ENCODE results near the gene RADIL.

RADIL gene

DNA sequence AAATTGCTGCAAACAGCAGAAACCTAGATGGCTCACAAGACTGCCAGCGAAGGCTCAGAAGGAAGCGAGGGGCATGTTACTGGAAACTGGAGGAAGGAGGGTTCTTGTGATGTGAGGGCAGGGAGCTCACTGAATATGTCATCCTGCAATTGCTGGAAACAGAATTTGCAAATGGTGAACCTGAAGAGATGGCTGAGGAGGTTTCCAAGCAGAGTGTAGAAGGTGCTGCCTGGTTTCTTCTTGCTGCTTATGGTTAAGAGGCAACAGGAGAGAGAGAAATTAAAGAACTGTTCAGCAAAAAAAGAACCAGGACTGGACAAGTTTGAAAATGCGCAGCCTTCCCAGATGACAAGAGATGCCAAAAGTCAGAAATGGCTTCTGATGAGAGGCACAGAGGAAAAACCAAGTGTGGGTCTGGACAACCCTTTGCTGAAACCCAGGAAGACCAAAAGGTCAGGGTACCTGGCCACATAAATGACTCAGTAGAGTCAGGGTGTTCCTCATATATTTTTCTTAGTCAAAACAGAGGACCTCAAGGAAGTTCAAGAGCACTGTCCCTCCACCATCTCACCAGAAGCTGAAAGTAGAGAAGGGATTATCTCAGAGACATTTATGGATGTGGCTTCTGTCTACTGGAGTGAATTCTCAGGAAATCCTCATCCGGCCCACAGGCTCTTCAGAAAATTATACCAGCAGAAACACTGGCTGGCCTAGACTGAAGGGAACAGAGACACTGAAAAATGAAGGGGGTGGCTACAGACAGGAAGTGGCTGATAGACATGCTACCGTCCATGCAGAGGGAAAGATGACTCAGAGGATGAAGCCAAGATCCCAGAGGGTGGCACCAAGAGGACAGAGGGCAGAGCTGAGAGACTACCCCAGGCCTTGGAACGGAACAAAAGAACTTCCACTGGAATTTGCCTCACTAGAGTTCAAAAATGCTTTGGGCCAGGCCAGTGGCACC is 31.8 kb downstream of the RADIL start:
- DNase-seq = no peak

DNA sequence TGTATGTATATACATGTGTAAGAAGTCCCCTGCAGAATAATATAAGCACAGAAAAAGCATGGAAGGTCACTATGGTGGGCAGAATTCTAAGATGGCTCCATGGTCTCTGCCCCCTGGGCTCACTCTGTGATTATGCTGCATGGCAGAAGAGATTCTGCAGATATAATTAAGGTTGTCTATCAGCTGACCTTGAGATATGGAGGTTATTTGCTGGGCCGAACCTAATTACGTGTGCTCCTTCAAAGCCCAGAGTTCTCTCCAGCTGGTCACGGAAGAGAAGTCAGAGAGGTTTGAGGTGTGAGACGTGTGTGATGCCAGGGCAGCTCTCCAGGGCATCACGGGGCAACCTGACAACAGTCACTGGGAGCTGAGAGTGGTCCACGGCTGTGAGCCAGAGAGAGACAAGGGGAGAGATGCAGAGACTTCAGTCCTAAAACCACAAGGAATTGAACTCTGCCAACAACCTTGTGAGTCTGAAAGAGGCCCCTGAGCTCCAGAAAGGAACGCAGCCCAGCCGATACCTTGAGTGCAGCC is 33.2 kb downstream of the RADIL start:
- DNase-seq = no peak

DNA sequence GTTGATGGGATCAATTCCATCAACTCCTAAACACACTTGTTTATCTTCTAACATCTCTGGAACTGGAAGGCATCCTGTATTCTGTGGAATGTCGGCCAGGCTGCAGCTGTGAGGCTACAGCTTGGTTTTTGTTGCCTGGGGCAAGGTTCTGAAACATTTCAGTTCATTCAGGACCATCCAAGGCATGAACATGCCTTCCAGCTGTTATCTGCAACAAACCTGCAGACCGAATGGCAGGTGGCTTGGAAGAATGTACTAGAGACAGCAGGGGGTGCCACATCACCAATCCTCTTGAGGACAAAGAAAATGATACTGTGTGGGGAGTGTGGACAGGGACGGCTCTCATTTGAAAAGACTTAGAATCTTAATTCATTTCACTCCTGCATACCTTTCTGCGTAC is 34.1 kb downstream of the RADIL start:
- no peak for DNase-seq

DNA sequence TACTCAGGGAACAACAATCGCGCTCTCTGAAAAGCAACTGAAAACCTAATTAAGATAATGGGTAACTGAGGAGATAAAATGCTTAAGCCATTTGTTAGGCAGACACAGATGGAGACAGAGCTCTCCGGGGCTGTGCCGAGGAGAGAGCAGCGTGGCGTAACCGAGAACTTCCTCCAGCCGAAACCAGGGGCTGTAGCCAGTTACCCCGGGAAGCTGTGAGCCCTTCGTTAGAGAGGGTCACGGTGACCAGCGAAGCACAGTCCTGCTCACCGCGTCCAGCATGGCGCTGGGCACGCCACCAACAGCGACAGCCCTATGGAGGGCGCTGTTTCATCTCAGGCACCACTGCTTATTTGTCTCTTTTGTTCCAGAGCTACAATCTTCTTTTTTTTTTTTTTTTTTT is 37.8 kb downstream of the RADIL start:
- DNase-seq = no peak

DNA sequence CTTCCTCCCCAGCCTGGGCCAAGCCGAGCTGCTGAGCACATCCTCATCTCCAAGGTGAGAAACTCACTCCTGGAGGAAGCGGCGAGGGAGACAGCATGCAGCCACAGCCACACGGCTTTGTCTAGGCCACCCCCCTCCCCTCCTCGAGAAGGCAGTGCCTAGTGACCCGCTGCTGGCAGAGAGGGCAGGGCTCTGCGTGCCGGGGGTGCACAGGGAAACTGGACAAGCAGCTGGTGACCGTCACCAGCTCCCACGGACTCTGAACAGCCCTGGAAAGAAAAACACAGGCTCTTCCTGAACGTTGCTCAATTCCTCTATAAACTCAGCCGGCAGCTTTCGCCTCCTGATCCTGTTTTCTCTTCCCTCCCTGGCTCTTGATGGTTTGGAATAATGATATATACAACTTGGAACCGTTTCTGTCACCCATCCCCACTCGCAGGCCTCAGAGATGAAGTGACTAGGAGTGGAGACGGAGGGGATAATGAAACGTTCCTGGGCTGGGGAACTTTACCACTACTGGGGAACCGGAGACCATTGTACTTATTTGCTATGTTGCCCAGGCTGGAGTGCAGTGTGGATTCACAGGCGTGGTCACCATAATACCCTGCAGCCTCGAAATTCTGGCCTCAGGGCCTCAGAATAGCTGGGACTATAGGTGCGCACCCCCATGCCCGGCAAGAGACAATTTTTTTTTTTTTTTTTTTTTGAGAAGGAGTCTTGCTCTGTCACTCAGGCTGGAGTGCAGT is 41.0 kb downstream of the RADIL start:
- no peak for DNase-seq

DNA sequence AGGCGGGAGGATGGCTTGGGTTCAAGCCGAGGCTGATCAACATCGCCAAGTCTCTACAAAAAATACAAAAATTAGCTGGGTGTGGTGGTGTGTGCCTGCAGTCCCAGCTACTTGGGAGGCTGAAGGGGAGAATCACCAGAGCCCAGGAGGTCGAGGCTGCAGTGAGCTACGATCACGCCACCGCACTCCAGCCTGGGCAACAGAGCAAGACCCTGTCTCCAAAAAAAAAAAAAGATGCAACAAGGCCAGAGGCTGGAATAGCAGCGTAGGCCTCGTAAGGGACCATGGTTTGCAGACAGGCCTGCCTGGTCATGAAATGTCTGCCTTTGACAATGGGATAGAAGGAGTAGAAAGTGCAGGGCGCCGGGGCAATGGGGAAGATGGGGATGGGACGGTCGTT is 41.7 kb downstream of the RADIL start:
- no peak for DNase-seq

DNA sequence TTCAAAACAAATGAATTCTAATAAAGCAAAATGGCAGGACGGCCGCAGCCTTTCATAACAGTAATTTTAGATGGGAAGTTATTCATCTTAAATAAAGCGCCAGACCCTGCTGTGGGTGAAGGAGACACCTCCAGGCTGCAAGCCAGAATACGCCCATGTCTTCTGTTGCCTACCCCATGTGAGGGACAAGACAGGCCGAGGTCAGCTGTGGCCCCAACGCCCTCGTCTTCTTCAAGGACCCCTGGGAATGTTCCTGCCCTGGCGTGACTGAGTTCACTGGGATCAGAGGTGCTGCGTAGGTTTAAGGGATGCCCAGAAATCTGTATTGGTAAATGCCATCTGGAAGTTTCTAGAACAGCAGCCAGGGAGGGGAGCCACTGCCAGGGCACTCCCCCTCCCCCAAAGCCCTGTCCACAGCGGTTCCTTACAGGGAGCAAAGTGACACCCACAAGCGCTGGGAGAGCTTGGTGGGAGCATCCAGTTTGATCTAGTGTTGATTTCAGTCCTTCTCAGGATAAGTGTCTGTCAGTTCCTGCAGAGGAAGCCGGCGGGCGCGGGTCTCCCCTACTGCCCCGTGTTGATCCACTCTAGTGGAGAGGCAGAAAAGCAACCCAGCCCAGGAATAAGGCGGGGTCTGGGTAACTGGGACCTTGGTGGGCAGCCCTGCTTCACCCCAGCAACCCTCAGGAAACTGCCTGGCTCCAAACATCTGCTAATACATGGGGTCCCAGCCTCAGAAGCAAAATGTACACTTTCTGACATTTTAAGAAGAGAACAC is 42.3 kb downstream of the RADIL start:
- no peak for DNase-seq

DNA sequence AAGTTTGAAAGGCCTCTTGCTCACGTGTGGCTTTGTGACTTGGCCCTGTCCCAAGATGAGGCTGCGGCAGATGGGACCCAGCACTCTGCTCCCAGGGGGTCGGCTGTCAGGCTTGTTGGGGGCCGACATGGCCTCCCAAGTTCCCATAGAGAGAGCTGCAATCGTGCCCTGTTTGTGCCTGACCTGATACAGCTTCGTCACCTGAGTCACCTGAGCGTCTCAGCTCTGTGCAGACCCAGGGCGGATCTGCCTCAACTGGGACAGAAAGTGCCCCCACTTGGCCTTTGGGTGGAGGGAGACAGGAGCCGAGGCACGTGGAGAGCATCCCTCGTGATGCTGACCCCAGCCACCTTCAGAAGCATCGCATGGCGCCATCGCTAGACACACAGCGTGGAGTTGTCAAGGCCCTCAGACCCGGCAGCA is 43.4 kb downstream of the RADIL start:
- no peak for DNase-seq

DNA sequence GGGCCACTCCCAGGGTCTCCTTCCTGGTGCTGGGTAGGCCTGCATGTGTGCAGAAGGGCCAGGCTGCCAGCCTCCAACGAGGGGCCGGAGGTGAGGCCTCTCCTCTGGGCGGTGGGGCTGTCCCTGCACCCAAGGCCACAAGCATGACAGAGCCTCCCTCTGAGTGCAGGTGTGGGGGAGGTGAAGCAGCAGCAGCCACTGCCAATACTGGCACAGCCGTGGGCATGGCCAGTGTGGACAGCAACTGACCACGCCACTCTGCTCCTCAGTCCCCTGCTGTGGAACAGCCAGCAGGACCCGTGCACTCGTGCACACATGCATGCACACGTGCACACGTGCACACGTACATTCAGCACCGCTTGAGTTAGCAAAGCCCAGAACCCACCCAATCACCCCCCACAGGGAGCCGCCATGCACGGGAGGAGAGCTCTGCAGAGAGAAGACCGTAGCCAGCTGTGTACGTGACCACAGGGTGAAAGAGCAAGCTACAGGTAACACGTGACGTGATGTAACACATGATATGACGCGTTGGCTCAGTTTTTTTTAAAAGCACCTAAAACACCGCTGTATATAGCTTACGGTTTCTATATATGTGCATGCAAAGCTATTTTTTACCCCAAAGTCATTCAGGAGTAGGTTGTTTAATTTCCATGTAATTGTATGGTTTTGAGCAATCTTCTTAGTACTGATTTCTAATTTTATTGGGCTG is 44.7 kb downstream of the RADIL start:
- no peak for DNase-seq

DNA sequence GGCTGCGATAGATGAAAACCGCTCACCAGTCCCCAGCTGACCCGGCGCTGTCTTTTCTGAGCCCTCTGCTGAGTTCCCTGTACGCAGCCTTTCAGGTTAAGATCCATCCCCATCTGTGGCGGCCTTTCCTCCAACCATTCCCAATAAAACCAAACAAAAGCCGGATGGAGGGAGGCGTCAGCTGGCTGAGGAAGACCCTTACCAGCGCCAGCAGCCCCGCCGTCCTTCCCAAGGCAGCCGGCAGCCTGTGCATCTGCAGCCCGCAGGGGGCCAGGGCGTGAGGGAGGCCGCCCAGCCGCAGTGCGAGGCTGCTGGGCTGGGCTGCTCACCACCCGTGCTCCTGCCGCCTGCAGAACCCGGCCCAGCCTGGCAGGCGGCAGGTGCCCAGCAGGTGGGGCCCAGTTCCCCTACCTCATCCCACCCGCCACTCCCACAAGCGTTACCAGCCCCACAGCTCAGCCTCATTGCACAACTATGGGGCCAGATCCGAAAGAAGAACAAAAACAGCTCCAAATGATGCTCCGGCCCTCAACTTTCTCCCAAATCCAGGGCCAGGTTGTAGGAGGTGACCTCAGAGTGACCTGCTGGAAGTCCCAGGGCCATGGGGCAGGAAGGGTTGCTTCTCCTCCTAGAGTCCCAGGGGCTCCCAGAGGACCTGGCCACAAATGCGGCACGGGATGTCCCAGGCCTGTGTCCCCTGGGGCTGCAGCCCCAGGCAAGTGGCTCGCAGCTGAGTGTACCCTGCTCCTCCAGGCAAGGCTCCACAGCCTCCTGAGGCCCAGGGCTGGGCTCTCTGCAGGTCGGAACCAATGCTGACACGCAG is 45.5 kb downstream of the RADIL start:
- DNase-seq = no peak

DNA sequence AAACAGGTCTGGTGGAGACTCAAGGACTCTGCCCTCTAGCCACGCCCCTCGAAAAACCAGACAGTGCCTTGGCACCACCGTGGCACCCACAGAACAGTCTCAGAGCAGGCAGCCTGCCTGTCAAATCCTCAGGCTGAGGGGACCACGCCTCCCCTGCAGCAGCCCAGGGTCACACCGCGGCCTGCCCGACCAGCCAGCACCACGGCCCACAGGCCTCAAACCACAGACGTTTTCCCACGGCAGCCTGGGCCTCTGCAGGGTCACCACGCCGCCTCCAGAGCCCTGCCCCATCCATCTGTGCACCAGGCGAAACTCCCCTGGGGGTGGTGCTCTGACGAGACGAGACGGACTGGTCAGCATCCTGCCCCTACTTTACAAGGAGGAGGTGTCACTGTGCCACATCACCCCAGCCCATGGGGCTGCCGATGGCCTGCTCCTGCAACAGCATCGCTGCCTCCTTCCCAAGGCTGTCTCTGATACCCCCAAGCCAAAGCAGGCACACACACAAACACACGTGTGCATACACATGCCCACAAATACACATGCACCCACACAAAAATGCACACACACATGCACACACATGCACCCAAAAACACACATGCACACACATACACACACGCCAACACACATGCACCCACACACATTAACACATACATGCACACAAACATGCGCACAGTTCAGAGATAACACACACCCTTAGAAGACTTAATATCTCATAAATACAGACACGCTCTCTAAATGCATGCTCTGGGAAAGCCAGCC is 46.3 kb downstream of the RADIL start:
- DNase-seq = no peak

DNA sequence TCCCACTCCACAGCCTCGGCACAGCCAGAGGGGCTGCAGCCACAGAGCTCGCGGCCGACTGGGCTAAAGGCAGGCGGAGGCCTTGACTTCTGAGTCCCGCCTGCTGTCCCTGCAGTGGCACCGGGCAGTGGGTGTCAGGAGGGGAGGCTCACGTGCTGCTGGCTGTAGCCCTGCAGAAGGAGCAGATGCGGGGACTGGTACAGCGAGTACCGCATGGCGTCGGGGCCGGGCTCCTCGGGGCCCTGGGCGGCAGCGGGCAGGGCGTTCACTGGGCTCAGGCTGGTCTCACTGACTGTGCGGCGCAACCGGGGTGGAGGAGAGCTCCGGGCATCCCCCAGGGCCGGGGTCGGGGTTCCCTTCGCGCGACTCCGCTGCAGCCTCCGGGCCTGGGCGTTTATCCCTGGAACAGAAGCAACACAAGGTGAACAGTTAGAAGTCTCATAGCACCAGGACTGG is 47.3 kb downstream of the RADIL start:
- DNase-seq = no peak

DNA sequence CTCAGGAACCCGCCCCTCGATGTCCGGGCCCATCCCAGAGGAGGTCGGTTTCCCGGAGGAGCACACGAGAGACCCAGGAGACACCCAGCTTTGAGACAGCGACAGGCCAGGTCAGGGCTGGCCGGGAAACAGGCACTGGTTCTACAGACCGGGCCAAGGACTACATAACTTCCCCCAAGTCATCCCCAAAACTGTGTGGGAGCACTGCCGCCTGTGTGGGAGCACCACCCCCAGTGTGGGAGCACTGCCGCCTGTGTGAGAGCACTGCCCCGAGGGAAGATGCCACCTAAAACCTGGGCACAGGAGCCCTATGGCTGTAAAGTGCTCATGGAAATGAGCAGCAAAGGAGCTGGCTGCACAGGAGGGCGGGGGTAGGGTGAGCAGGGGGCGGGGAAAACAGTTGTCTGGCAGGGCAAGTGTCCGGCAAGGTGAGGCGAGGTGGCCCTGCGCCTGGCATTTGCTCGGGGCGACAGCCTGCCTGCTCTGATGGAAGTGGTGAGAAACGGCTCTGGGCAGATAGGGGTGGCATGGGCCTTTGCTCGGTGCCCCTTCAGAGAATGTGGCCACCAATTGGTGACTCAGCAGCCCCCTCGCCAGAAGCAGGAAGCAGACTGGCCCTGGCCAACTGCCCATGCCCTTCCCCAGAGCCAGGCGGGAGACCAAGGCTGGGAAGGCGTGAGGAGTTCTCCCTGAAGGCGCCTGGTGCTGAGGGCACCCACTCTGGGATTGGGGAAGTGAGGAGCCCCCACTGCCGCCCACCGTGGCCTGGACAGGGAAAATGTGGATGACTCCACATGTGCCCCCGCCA is 47.9 kb downstream of the RADIL start:
- DNase-seq = no peak

DNA sequence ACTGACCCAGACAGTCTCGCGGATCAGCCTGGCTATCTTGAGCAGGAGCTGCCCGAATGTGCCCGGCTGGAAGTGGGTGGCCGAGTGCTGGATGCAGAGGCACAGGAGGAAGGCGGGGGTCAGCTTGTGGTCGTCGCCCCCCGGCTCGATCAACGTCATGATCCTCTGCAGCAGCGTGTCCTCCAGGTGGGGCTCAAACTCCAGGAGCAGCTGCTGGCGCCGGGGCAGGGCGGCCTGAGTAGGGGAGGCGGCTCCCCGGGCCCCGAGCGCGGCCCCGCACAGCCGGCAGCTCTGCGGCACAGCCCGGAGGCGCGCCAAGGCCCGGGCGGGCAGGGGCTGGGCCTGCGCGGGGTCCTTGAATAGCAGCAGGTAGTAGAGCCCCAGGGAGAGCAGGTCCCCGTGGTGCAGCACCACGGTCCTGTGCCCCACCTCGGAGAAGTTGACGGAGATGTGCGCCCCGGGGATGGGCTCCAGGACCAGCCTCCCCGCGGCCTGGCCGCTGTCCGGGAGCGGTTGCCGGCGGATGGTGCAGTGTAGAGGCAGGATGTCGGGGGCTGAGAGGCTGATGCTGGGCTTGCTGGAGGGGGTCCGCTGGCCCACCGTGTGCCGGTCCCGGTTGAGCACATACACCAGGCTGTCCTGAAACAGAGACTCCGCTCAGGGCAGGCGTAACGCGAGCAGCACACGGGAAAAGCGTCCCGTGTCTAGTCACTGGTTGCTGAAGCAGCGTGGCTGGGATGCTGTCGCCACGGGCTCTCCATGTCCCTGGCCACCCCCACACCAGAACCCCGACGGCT is 48.7 kb downstream of the RADIL start:
- DNase-seq = no peak

DNA sequence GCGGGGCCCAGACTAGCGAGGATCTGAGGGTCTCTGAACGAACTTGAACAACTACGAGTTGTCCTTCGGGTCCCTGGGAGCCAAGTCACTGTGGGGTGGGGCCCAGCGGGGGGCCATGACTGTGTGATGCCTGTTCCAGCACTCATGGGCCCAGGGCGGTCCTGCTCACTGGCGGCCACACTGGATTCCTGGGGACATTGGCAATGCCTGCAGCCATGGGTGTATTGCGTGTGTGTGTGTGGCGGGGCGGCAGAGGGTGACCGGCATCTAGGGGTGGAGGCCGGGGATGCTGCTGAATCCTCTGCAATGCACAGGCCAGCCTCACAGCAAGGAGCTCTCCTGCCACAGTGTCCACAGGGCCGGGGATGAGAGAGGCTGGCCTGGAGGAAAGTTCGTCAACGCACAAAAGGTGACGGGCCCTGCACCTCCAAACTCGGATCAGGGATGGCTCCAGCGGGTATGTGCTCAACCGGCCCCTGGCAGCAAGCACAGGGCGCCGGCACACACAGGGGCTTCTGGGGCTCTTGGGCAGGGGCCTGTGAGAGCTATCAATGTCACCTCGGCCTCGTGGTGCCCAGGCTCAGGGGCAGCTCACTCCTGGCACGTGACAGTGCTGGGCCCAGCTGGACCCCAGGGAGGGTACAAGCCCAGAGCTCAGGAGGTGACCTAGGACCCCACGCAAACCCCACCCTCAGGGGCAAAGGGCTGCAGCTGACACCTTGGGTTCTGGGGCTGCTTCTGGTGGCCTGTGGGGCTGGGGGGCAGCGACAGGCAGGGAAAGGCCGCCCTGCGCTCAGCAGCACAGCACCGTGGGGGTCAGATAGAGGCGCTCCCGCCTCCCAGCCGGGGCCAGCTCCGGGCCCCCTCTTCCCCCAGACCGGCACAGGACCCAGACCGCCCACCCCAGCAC is 49.6 kb downstream of the RADIL start:
- DNase-seq = no peak

DNA sequence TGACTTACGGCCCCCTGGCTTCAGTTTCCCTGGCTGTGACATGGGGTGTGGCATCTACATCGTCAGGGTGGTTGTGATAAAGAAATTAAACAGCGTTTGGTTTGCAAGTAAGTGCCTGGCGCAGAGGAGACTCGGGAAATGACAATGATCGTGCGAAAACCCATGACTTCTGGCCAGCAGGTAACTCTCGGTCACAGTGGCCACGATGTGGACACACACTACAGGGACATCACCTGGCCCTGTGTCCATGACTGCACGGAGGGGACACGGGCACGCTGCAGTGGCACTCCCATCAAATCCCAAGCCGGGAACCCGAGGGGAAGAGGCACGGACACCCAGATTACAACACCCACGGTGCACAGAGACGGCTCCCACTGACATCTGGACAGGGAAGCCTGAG is 50.3 kb downstream of the RADIL start:
- no peak for DNase-seq

DNA sequence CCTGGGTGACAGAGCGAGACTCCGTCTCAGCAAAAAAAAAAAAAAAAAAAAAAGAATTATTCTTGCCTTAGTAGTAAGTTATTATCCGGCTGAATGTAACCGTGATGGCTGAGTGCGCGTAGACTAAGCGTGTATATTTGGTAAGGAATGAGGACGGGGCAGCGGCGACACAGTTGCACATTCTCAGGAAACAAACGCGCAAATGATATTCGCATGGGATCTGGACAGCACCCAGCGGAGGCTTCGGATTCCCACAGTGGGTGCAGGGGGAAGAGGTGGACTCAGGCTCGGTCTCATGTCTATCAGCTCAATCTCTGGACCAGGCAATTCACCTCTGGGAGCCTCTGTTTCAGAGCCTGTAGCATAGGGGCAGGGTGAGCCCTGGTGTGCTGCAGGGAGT is 50.8 kb downstream of the RADIL start:
- DNase-seq = no peak

Data from right hindlimb (tissue), 1 donor.